Skin of body (tissue), 2 donors: ENCODE data around the gene SLC1A2. TPM values are rescaled to one million over a fixed set of nuclear protein-coding genes. Genes with fewer than 3 reads are reported as not detected.
"Not testable (repeated sequence)": the region's sequence is repeated elsewhere in the genome, so short reads cannot be mapped to it uniquely, and the experiment has no call there.

Source experiments
- DNase-seq: peaks from one replicate; lab custom pipeline; 2025; lab: John Stamatoyannopoulos, UW
- total RNA-seq: library from RNA; depleted of rRNA; stranded (reverse); fragments of >200 nt; gene quantifications from one replicate; pipeline ENCODE4 v1.2.3, GENCODE V29; 2014

Gene SLC1A2
- total RNA-seq, 1 donor from 2014 or later, result 0.99 TPM

DNA sequence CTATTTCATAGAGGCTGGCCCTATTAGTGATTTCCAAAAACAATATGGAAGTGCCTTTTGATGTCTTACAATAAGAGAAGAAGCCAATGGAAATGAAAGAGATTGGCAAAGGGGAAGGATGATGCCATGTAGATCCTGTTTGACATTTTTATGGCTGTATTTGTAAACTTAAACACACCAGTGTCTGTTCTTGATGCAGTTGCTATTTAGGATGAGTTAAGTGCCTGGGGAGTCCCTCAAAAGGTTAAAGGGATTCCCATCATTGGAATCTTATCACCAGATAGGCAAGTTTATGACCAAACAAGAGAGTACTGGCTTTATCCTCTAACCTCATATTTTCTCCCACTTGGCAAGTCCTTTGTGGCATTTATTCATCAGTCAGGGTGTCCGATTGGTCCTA is 189.0 kb downstream of the SLC1A2 start:
- DNase-seq, result no peak

DNA sequence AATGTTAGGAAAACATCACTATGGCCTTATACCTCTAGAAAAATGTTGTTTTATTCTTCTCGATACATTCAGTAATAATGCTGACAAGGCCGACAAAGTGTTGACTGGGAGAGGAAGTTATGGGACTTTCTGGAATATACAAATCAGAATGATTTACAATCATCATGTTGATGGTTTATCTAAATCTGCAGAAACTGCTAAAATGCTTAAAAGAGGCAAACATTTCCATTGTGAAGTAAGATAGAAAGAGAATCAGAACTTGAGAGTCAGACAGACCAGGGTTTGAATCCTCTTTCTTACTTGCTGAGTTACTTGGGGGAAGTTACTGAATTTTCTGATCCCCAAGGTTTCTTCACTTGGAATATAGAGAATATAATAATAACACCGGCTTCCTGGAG is 191.0 kb downstream of the SLC1A2 start:
- no peak for DNase-seq

DNA sequence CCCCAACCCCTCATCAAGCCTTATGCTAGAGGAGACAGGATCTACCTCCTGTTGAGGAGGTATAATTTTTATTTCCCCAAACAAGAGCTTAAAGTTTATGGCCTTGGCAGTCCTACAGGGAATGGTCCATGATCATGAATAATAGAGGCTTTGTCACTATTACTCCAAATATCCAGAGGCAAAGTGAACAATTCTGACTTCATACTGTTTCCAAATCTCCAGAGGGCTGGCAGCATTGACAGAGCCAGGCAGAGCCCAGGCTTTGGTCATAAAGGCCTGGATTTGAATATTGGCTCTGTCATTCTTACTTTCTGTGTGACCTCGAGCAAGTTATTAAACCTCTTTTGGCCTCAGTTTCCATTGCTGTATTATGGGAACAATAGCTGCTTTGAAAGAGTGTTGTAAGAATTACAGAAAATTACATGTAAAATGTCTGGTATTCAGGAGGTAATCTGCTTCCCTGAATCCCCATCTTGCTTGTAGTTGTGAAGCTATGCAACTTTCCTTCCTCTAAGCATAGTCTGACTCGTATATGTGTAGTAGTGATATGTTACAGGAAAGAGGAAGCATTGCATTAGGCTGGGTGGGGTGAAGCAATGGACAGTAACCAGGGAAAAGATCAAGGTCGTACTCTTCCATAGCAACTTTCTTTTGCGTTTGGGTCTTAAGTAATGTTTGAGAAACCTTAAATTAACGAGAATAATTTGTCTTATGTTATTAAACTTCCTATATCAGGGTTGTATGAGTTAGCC is 191.6 kb downstream of the SLC1A2 start:
- DNase-seq, result no peak

- DNase-seq, result not testable (repeated sequence)
These were observed 192.6 kb downstream of the SLC1A2 start for GRCh38 chr11:35226756-35227155.

DNA sequence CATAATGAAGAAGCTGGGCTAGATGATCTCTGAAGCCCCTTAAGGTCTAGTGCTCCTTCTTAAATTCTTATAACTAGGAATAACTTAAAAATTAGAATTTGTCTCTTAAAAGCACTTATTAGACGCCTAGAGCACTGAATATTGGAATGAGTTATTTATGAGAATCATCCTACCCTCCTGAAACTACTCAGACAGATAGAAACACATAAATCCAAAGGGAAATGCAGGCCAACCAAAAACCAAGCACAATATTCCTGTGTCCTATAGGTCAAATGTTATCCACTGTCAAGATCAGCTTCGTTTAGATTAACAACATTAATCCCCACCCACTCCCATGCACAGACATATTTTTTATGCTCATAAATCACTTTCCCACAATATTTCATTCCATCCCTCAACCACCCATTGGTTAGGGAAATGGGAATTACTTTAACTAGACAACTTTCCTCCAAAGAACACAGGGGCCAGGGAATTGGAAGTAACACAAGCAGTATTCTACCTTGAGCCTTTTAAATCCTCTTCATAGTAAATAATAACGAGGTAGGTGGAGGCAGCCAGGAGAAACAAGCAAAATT is 193.3 kb downstream of the SLC1A2 start:
- no peak for DNase-seq

GRCh38 chr11:35223991-35224390 is 195.4 kb downstream of the SLC1A2 start:
- no peak for DNase-seq

DNA sequence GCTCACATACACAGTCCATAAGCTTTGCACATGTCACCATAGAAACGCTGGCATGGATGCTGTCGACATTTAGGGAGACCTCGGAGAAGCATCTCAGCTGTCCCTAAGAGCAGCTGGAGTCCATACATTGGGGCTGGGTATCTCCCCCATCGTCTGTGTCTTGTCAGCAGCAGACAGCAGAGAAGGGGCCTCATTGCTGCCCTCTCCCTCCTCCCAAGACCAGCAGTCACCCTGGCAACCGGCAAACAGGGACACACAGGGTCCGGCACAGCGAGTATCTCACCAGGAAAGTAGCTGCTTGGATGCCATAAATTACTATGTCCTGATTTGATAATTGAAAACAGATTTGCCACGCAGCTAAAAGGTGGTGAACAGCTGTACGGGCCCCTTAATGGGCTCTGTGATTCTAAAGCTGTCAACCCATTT is 196.0 kb downstream of the SLC1A2 start:
- DNase-seq, result peak; percentile 95

DNA sequence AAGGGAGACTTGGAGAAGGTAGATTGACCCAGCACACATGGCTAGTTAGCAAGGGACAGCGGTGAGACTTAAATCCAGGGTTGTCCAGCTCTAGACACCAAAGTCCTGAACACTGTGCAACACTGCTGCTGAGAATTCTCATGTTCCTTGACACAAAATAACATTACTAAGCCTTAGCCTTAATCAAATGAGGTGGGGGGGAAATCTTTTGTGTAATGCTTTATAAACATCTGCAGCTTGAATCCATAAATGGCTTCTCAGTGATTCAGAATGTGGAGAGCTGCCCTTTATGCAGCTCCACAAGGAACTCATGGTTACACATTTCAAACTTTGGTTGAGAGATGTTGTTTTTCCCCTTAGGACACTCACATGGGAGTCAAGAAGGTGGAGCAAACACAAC is 200.4 kb downstream of the SLC1A2 start:
- peak; percentile 49 for DNase-seq

GRCh38 chr11:35216962-35217678 is 202.2 kb downstream of the SLC1A2 start:
- no peak for DNase-seq

DNA sequence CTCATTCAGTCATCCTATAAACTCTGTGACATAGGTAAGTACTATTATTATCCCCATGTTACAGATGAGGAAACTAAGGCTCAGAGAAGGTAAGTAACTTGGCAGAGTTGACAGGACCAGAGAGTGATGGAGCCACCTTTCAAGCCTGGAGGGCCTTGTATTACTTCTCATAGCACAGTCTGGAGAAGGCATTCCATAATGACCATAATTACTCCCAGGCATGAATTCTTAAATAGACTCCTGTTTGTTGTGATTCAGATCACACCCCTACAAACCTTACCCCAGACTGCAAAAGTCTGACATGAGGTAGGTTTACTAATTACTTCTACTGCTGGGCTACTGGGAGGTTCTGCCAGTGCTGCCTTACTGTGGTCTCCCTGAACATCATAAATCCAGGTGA is 203.4 kb downstream of the SLC1A2 start:
- no peak for DNase-seq

GRCh38 chr11:35214792-35215193 is 204.6 kb downstream of the SLC1A2 start:
- no peak for DNase-seq

DNA sequence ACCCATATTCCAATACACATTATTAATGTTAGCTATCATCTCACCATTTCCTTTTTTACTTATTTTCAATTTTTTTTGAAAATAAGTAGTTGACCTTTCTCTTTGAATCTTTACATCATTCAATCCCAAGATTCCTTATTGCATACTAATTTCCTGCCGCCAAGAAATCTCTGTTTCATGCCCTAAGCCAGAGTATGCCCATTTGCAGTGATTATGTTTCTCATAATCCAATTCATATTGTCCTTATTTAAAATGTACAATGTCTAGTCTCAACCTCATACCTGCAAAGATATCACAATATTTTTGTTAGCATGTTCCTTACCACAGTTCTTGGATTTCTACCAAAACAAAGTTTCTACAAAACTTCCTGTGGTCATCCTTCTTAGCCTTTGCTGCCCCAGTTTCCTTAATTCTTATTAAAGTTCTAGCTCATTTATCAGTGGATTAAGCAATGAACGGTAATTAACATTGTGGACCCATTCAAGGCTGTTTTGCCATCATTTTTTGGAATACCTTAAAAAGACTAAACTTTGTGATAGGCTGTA is 205.1 kb downstream of the SLC1A2 start:
- DNase-seq, result no peak

DNA sequence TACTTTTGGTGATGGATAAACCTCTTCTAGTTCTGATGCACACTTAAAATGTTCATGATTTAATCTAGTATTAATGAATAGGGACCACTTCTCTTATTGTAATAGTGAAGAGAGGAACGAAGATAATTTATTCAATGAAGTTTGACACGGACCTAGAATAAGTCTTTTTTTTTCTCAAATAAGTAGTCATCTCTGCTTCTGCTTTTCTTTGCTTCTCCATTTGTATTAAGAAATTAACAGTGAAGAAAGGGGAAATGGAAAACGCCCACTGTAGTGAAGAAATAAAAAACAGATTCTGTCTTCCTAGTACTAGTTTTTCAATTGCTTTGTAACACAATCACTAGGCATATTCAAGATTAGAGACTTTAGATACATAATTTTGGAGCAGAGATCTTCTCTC is 207.4 kb downstream of the SLC1A2 start:
- no peak for DNase-seq

DNA sequence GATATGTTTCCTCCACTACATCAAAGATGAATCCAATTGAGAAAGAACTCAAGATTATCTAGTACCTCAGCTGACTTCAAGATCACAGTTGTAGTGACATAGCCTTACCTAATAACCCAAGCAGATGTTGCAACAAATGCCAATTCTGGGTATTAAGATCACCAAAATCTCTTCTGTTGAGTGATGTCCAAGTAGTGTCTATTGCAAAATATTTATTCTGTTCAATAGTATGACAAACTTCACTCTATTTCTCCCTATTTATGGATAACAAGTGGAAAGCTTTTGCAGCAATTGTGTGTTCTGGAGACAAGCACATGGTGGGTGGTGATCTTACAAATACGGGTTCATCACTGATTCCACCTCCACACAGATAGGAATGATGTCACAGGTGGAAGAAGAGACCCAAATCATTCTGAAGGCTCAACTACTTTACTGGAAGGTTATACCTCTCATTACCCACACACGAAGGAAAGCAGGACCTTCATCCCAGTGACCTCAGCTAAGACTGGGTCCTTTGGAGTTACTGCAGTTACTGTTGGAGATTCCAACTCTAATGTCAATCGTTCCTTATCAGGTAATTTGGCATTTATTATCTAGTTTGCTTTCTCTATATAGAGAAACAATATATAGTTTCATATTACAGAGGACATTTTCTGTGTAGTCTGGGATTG is 208.3 kb downstream of the SLC1A2 start:
- no peak for DNase-seq

GRCh38 chr11:35208795-35209194 is 210.6 kb downstream of the SLC1A2 start:
- no peak for DNase-seq

DNA sequence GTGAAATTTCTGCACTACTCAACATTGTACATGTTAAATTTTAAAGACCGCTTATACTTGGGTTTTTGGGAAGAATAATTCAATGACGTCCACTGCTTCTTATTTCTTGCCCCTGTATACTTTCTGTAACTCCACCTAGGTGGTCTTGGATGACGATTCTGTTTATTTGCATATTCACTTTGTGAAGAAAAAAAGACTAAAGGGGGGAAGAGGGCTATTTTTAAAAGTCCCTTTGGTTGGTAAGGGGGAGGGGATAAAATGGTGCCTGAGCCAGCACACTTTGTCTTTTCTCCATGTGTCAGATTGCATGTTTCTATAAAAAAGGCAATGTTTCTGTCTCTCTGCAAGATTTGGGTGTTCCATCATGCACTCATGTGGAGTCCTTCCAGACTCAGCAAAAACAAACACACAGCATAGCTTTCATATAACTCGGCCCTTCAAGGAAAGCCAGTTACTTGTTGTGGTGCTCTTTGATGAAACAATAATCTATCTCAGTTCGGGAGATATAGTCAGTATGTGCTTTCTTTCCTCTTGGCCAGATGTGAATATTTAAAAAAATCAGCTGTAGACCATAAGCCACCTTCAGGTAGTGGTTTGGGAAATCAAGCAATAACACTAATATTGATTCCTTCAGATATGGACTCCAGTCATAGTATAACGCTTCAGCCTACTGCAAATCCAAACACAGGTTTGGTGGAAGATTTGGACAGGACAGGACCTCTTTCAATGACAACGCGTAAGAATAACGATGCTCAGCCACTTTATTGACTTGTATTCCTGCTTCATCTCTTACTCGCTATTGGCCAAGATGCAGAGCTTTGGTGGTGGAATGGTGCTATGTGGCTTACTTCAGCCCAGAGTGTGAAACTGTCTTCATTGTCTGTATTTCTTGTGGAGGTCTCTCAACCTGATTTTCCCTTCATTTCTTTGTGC is 211.6 kb downstream of the SLC1A2 start:
- DNase-seq, result no peak

GRCh38 chr11:35206616-35207015 is 212.7 kb downstream of the SLC1A2 start:
- no peak for DNase-seq

DNA sequence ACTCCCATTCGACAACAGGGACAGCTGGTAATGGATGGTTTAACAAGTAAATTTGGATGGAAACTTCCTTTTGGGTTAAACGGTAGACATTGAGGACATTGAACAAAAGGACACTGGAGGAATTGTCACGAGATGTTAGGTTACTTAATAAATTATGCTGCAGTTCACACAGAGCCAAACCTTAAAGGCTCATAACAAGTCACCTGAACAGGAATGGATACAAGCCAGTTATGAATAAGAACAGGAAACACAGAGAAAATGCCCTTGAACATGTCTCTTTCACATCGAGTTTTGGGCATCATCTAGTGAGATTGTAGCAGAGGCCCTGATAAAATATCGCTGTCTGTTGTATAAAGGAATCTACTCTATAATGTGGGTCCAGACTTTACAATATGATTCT is 214.7 kb downstream of the SLC1A2 start:
- DNase-seq, result no peak
